K562 (cell line): Measurements from ENCODE around the gene TFCP2.

Source experiments
- ARID1B ChIP-seq: fragments of 450-650 bp; IDR thresholded peaks from 2 replicates; pipeline ENCODE4 v1.6.1; 2016; ENCODE audit warnings: antibody characterized with exemption, mild to moderate bottlenecking, inconsistent platforms
- CCAR2 ChIP-seq: fragments of 200-400 bp; formaldehyde crosslinking; IDR thresholded peaks from 2 replicates; pipeline ENCODE4 v1.6.1; 2017; ENCODE audit warnings: mild to moderate bottlenecking, low read depth, low read length
- CEBPB ChIP-seq: fragments of 450-650 bp; IDR thresholded peaks from 2 replicates; pipeline ENCODE4 v1.6.1; 2016; ENCODE audit warnings: missing genetic modification characterization, missing compliant biosample characterization
- ETS1 ChIP-seq: conservative IDR thresholded peaks from 2 replicates; pipeline ENCODE4 v1.6.1; 2011; ENCODE audit warnings: low read depth, mild to moderate bottlenecking, low read length; ENCODE audit not compliant: control insufficient read depth
- FOXK2 ChIP-seq, 2 experiments: fragments of 450-650 bp; IDR thresholded peaks in 1 of 2; conservative IDR thresholded peaks in 1 of 2; 2 replicates each; pipeline ENCODE4 v1.6.1; 2016; ENCODE audit warnings: low read depth in 2 of 2, mild to moderate bottlenecking in 1 of 2
- FOXM1 ChIP-seq, 2 experiments: fragments of 450-650 bp in 1 of 2; sonication (generic) in 1 of 2; formaldehyde crosslinking in 1 of 2; IDR thresholded peaks; 2 replicates each; pipeline versions ENCODE4 v1.6.1 to v1.9.0; 2017 to 2022; ENCODE audit warnings: low read depth in 2 of 2, mild to moderate bottlenecking in 2 of 2, missing genetic modification reagents in 1 of 2, moderate library complexity in 1 of 2
- SNRNP70 ChIP-seq: fragments of 200-400 bp; formaldehyde crosslinking; optimal IDR thresholded peaks from 2 replicates; pipeline ENCODE3; 2017; ENCODE audit warnings: low read depth, low read length
- SP1 ChIP-seq: sonication (generic); formaldehyde crosslinking; IDR thresholded peaks from 2 replicates; pipeline ENCODE4 v1.8.1; 2022; ENCODE audit warnings: mild to moderate bottlenecking, missing genetic modification reagents
- TAF7 ChIP-seq: fragments of 450-650 bp; IDR thresholded peaks from 2 replicates; pipeline ENCODE4 v1.6.1; 2016; ENCODE audit warnings: missing genetic modification characterization, missing compliant biosample characterization
- TBP ChIP-seq: optimal IDR thresholded peaks from 2 replicates; pipeline ENCODE3; 2011; ENCODE audit warnings: low read depth, low read length, improper control_type of control experiment
- TCF7 ChIP-seq: sonication (generic); IDR thresholded peaks from 2 replicates; pipeline ENCODE4 v1.6.1; 2016; ENCODE audit warnings: antibody characterized with exemption, borderline replicate concordance
- ZNF274 ChIP-seq: IDR thresholded peaks from 2 replicates; pipeline ENCODE4 v1.6.1; 2011; ENCODE audit warnings: low read depth, mild to moderate bottlenecking, low read length, moderate library complexity, borderline replicate concordance
- ZNF384 ChIP-seq: IDR thresholded peaks from 2 replicates; pipeline ENCODE4 v1.6.1; 2012; ENCODE audit warnings: low read depth, low read length, improper control_type of control experiment

- TF ChIP-seq ETS1 = peak; percentile 39; the same call in 1 of the 2 replicates
- TF ChIP-seq ARID1B = no peak; the same call in 1 of the 2 replicates
- peak; percentile 74 to 88 for TF ChIP-seq FOXK2 (conservative IDR thresholded peaks at IDR 0.05 in 1 of 2, IDR thresholded peaks at IDR 0.05 in 1 of 2; ENCODE audit: low read depth in 2 of 2)
- TF ChIP-seq SNRNP70 = no peak
- peak; percentile 90 for TF ChIP-seq TBP
- TF ChIP-seq CCAR2 = no peak
- TF ChIP-seq CEBPB = no peak
- no peak for TF ChIP-seq TCF7
- no peak for TF ChIP-seq ZNF384
- TF ChIP-seq ZNF274 = no peak
- peak; percentile 51 for TF ChIP-seq TAF7 (tag)
- peak; percentile 65 for TF ChIP-seq SP1 (CRISPR knock-in tag)
- 0 out of 2 replicates have a peak, but pooled peaks have one; percentile 27 for TF ChIP-seq FOXM1 (IDR thresholded peaks at IDR 0.05; ENCODE audit: low read depth)
- no peak for TF ChIP-seq FOXM1 (CRISPR knock-in tag; IDR thresholded peaks at IDR 0.05; ENCODE audit: low read depth)
Measured at GRCh38 chr12:51047655-51048540, 125.0 kb downstream of the TFCP2 start, which contains the start of gene LETMD1.
